Ovary (tissue), 9 donors: ENCODE results near the gene DNAH11. TPM values are rescaled to one million over a fixed set of nuclear protein-coding genes. Genes with fewer than 3 reads are reported as not detected.

Experiments used
- DNase-seq, 5 donors: peaks; one replicate each; pipeline ENCODE4 v3.0.0-alpha.2; 2019 to 2020
- H3K27ac ChIP-seq, 2 donors: fragments of 200-600 bp; one replicate each; pipeline versions ENCODE4 v1.5.1 to v1.8.0; 2019 to 2022
- H3K27me3 ChIP-seq: fragments of 200-600 bp; one replicate; pipeline ENCODE4 v1.8.0; 2022
- H3K36me3 ChIP-seq: fragments of 200-600 bp; sonication (generic); one replicate; pipeline ENCODE4 v1.5.1; 2019
- H3K4me1 ChIP-seq: one replicate; pipeline ENCODE4 v1.8.1; 2013; ENCODE audit warnings: mild to moderate bottlenecking, moderate library complexity; ENCODE audit not compliant: insufficient read depth
- H3K4me3 ChIP-seq: fragments of 200-600 bp; sonication (generic); one replicate; pipeline ENCODE4 v1.5.1; 2017
- H3K9me3 ChIP-seq, 2 donors: fragments of 200-600 bp in 1 of 2; sonication (generic) in 1 of 2; one replicate each; pipeline versions ENCODE4 v1.5.1 to v1.8.1; 2013 to 2019; ENCODE audit warnings: mild to moderate bottlenecking in 1 of 2, moderate library complexity in 1 of 2
- CTCF ChIP-seq, 3 donors: fragments of 450-650 bp in 2 of 3; fragments of 200-600 bp in 1 of 3; IDR thresholded peaks; one replicate each; pipeline versions ENCODE4 v1.5.1 to v1.8.0; 2016 to 2022; ENCODE audit warnings: antibody characterized with exemption in 3 of 3, mild to moderate bottlenecking in 1 of 3
- EP300 ChIP-seq: sonication (generic); formaldehyde crosslinking; IDR thresholded peaks from one replicate; pipeline ENCODE4 v1.6.1; 2017; ENCODE audit warnings: antibody characterized with exemption
- POLR2A ChIP-seq: fragments of 450-650 bp; IDR thresholded peaks from one replicate; pipeline ENCODE4 v1.6.1; 2017; ENCODE audit warnings: antibody characterized with exemption, mild to moderate bottlenecking, moderate library complexity
- WGBS, 3 donors: extraction: QIAGEN DNeasy Blood & Tissue Kit in 1 of 3; methylation state at CpG; one replicate each; pipeline versions ENCODE4 v1.1.5 to v1.1.7; 2013 to 2017; 5-methylcytosine and 5-hydroxymethylcytosine counted together
- intact Hi-C, 4 donors: fragments of 100-400 bp; cut with DNase I; formaldehyde crosslinking; loops; one replicate each; pipeline versions ENCODE4 v1.11.0 to v1.15.1; 2022 to 2023
- polyA plus RNA-seq, 2 donors: library from polyadenylated mRNA; stranded (reverse); fragments of 200-250 nt in 1 of 2; fragments of 350-450 nt in 1 of 2; fragmentation: Illumina TruSeq in 1 of 2; extraction: RNeasy Lipid Tissue Mini Kit (QIAGEN cat#74804) in 1 of 2; gene quantifications; one replicate each; pipeline ENCODE4 v1.2.3, GENCODE V29; 2013 to 2014
- total RNA-seq, 7 donors: library from RNA; depleted of rRNA in 2 of 7; stranded (reverse); fragments of >200 nt in 2 of 7; fragmentation: NEBNext Ultra II Directional in 3 of 7; extraction: Animal tissue kit (Norgen Biotek cat#: 25700) in 3 of 7; gene quantifications; one replicate each; pipeline versions ENCODE4 v1.1.0 to v1.2.4, GENCODE V29; 2016 to 2023
- donor health status: DM: no; HTN: no; CAD: no; lungs with moderate emphysema.
- donor health status: DM: no; HTN: no; CAD: no.
- donor health status: Bipolar disorder and iron deficiency.
- donor health status: DM: yes; HTN: yes; CAD: no.
- donor health status: DM: no; HTN: no; CAD: no.
- donor health status: DM: yes; HTN: yes; CAD: no.

DNAH11 gene
- total and polyA plus RNA-seq, 9 donors, result 0.05 to 44.3 (median 2.6) TPM

- WGBS, 3 donors, result 89 to 90% (median 89%) methylated on average over 2 of the region's 2 CpGs
These were observed 77.2 kb downstream of the DNAH11 start for GRCh38 chr7:21620054-21620453.

GRCh38 chr7:21624320-21624719 lies 81.5 kb downstream of the DNAH11 start:
- Histone ChIP-seq H3K36me3 (no peaks in the 10 kb centered on the region), H3K27ac (no peak overlapping the region), H3K4me1 (no peaks in the 10 kb centered on the region), H3K27me3 (no peaks in the 10 kb centered on the region), H3K9me3 (no peaks in the 10 kb centered on the region), H3K4me3 (no peak overlapping the region)
- intact Hi-C loops, result no loop called here
- DNase-seq, result no peak
- no peak for TF ChIP-seq EP300
- no peak for TF ChIP-seq POLR2A
- no peak for TF ChIP-seq CTCF (IDR thresholded peaks at IDR 0.05)

More at GRCh38 chr7:21620054-21620453, 77.2 kb downstream of the DNAH11 start:
- Histone ChIP-seq H3K4me3 (no peak overlapping the region), H3K27ac (no peak overlapping the region), H3K36me3 (no peaks in the 10 kb centered on the region), H3K27me3 (no peaks in the 10 kb centered on the region), H3K4me1 (no peaks in the 10 kb centered on the region), H3K9me3 (no peaks in the 10 kb centered on the region)
- DNase-seq, result no peak
- intact Hi-C loops, result no loop called here
- no peak for TF ChIP-seq CTCF (IDR thresholded peaks at IDR 0.05)
- TF ChIP-seq EP300, result no peak
- no peak for TF ChIP-seq POLR2A

GRCh38 chr7:21636694-21637093 lies 93.9 kb downstream of the DNAH11 start:
- H3K4me3 ChIP-seq, result no peak overlapping the region
- H3K27me3 ChIP-seq, result no peaks in the 10 kb centered on the region
- WGBS, 3 donors, result 69 to 73% (median 70%) methylated on average over 4 of the region's 4 CpGs
- DNase-seq, result no peak
- no peaks in the 10 kb centered on the region for H3K36me3 ChIP-seq
- no peak overlapping the region for H3K27ac ChIP-seq
- H3K9me3 ChIP-seq, result no peaks in the 10 kb centered on the region
- TF ChIP-seq EP300, result no peak
- no peak for TF ChIP-seq POLR2A
- TF ChIP-seq CTCF (IDR thresholded peaks at IDR 0.05), result no peak
- no peaks in the 10 kb centered on the region for H3K4me1 ChIP-seq
- intact Hi-C loops, result no loop called here

GRCh38 chr7:21639206-21639868 lies 96.5 kb downstream of the DNAH11 start:
- H3K27me3 ChIP-seq, result no peaks in the 10 kb centered on the region
- no peaks in the 10 kb centered on the region for H3K9me3 ChIP-seq
- no peaks in the 10 kb centered on the region for H3K36me3 ChIP-seq
- TF ChIP-seq CTCF (IDR thresholded peaks at IDR 0.05), result no peak
- no peak for TF ChIP-seq EP300
- TF ChIP-seq POLR2A, result no peak
- H3K4me1 ChIP-seq, result no peaks in the 10 kb centered on the region
- H3K4me3 ChIP-seq, result no peak overlapping the region
- no peak for DNase-seq
- intact Hi-C loops, result no loop called here
- 79 to 86% (median 85%) methylated on average over 3 of the region's 3 CpGs for WGBS, 3 donors
- no peak overlapping the region for H3K27ac ChIP-seq
